NCI-H2029 (cell line): Measurements from ENCODE around the gene FBXO8.

ENCODE experiments used
- DNase-seq: peaks from one replicate; lab custom pipeline; 2025; lab: John Stamatoyannopoulos, UW

Gene FBXO8

DNA sequence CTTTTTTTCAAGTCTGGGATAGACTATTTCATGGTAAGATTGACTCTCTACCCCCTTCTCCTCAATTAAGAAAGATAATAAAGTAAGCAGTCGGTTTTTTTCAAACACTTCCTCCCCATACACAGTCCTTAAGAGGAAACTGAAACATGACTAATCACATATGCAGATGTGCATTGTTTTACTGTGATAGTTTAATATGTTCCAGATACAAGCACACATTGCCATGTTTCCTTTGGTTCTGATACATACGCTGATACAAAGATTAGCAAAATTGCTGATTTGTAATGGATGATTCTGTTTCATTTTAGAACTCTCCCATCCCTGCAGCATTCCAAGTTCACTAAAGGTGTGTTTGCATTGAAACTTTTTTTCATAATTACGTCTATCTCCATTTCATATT lies 76.1 kb downstream of the FBXO8 start:
- no peak for DNase-seq

GRCh38 chr4:174204164-174204831 lies 79.2 kb downstream of the FBXO8 start:
- DNase-seq, result no peak

- no peak for DNase-seq
These were observed 81.6 kb downstream of the FBXO8 start for GRCh38 chr4:174201871-174202270.

DNA sequence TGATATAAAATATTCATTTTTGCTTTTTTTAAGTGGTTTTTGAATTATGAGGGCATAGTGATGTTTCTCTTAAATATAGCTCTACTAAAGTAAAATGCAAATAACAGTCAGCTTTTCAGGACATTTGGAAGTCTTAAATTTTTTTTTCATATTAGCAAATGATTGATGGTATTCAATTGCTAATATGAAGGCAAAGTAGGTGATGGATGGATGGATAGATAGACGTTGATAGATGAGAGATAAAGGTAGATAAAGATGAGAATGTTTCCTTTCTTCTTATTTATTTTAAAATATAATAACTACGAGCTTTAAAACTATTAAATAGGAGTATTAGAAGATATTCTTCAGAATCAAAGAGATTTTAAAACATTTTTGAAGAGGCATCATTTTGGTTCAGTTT lies 83.7 kb downstream of the FBXO8 start:
- DNase-seq, result no peak

GRCh38 chr4:174198828-174199227 lies 84.6 kb downstream of the FBXO8 start:
- DNase-seq, result no peak

- DNase-seq, result no peak
These were observed 85.1 kb downstream of the FBXO8 start for GRCh38 chr4:174198396-174198795.

DNA sequence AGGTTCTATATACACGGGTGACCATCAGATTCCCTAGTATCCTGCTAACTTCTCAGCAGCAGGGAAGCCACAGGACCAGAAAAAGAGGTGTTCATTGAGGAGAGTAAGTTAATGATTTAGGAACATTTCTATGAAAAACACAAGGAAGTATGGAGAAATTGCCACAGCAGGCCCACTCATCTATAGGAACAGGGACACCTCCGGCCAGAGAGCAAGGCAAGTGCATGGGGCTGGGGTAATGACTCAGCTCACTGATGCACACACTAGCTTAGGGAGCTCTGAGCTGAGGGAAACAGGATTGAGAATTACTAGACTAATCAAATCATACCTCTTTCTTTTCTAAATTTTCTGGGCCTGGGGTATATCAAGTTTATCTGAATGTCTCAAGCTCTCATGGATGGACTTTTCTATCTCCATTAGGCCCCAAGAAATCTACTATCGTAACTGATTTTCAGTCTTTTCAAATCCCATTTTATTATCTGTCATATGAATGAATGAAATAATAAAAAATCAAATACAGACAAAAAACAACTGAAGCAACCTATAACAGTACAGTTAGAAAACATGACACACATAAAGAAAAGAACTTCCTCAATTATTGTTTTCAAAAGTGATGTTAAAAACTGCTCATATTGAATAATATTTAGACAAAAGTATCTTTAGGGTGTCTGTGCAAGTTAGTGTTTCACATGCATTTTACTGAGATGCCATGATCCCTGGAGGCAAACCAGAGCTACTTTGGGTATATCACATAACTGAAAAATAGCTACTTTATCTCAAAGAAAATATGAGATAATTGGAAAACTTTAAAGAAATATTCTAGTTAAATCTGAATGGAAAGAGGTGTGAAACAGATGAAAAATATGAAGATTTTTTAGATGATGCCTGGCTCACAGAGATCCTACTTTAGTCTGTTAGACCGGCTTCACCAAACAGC lies 89.8 kb downstream of the FBXO8 start:
- DNase-seq, result no peak

DNA sequence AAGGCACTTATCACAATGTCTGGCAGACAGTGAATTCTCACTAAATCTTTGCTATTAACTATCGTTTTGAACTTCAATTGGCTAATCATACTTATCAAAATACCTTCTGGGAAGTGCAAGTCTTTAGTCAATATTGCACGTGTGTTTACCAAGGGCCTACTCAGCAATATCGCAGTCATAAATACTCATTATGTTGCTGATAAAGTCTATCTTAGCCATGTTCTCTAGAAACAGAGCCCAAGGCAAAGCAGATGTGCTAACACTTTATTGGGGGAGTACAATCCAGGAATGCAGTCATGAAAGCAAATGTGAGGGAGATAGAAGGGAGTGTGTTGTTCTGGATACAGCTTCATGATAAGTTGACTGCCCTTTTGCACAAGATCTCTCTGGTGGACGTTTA lies 90.5 kb downstream of the FBXO8 start:
- no peak for DNase-seq

DNA sequence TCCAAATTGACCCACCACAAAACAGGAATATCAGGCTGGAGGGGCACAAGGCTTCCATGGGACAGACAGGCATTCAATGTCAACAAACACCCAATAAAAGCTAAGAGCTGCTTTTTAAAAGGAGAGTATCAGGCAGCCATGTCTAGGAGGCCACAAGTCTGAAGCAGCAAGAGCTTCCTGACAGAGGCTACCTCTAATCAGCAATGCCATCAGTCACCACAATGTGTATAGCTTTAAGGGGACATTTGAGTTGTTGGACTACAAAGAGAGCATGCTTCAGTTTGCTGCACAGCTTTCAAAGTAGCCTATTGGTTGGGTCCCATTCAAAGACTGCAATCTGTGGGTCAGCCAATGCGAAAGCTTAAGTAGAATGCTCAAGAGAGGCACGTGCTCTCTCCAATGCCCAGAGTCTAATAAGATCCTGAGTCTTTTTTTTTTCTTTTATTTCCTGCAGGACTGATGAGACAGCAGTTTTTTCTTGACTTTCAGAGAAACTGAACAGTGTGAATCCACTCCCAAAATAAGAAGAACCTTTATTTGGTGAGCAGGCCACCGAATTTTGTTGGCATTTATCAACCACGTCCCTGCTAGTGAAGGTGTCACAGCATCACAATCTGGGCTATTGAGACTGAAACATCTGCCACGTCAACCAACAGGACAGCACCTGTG lies 92.5 kb downstream of the FBXO8 start:
- no peak for DNase-seq

GRCh38 chr4:174189392-174190015 lies 94.0 kb downstream of the FBXO8 start:
- DNase-seq, result no peak
